Activated naive CD4-positive, alpha-beta T cell treated with anti-CD3 and anti-CD28 coated beads, Interleukin-2, amount 50 U/mL, for 72 hours (primary cell): ENCODE data around the gene SGCE. TPM values are rescaled to one million over a fixed set of nuclear protein-coding genes. Genes with fewer than 3 reads are reported as not detected.
A peak's percentile ranks its signal among the peaks of the same experiment; 100 is the strongest.

Experiments
- ATAC-seq, 2 donors: fragments of 150-1000 bp; cut with Tn5 transposase; 2 replicates each; pipeline ENCODE4 v1.10.0; 2021; ENCODE audit warnings: mild to moderate bottlenecking in 2 of 2, moderate library complexity in 2 of 2
- DNase-seq, 2 donors: peaks; one replicate each; pipeline ENCODE4 v3.0.0; 2021 to 2022; ENCODE audit warnings: low spot score in 2 of 2
- H3K27ac Mint-ChIP-seq, 2 donors: one replicate each; pipeline ENCODE4 v1.8.0; 2022; ENCODE audit warnings: mild to moderate bottlenecking in 2 of 2, mixed read lengths in 2 of 2
- H3K36me3 Mint-ChIP-seq, 2 donors: one replicate each; pipeline ENCODE4 v1.8.0; 2022; ENCODE audit warnings: mixed read lengths in 2 of 2
- H3K9me3 Mint-ChIP-seq, 2 donors: one replicate each; pipeline ENCODE4 v1.8.0; 2022; ENCODE audit warnings: mixed read lengths in 2 of 2
- total RNA-seq, 2 donors: library from RNA; stranded (reverse); gene quantifications; one replicate each; pipeline ENCODE4 v1.2.3, GENCODE V29; 2022

SGCE gene
- total RNA-seq, 2 donors from 2014 or later, result 0.31 to 0.64 TPM

GRCh38 chr7:94666879-94667587 lies 11.1 kb upstream of the SGCE start:
- Mint-ChIP-seq H3K27ac (no peak overlapping the region), H3K9me3 (no peaks in the 10 kb centered on the region), H3K36me3 (peaks cover 0 to 6% of the 10 kb centered on the region in 2 donors)
- DNase-seq, result no peak
- no peak for ATAC-seq

GRCh38 chr7:94665426-94665825 lies 9.5 kb upstream of the SGCE start:
- no peak for ATAC-seq
- H3K27ac Mint-ChIP-seq, result no peak overlapping the region
- no peaks in the 10 kb centered on the region for H3K9me3 Mint-ChIP-seq
- H3K36me3 Mint-ChIP-seq, result peaks cover 0 to 6% of the 10 kb centered on the region in 2 donors
- no peak for DNase-seq

- no peak overlapping the region for H3K27ac Mint-ChIP-seq
- H3K9me3 Mint-ChIP-seq, result no peaks in the 10 kb centered on the region
- ATAC-seq, result no peak
- DNase-seq, result no peak
- peaks cover 0 to 6% of the 10 kb centered on the region in 2 donors for H3K36me3 Mint-ChIP-seq
Observed at GRCh38 chr7:94664023-94664422, 8.1 kb upstream of the SGCE start.

DNA sequence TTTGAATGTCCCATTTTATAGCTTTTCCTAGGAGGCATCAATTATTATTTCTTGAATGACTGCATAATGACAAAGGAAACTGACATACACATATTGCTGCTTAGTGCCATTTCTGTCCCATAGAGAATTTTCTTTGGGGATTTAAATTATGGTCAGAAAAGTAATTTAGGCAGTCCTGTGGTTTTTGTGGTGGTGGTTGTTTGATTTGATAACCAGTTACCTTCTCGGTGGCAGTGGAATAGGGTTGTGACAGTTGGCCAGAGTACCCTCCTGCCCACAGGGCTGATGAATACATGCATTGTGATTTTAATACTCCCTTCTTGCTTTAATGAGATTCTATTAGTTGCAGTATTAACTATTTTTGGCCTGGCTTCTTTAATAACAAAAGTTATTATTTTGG lies 6.6 kb upstream of the SGCE start:
- no peak overlapping the region for H3K27ac Mint-ChIP-seq
- DNase-seq, result no peak
- ATAC-seq, result no peak

DNA sequence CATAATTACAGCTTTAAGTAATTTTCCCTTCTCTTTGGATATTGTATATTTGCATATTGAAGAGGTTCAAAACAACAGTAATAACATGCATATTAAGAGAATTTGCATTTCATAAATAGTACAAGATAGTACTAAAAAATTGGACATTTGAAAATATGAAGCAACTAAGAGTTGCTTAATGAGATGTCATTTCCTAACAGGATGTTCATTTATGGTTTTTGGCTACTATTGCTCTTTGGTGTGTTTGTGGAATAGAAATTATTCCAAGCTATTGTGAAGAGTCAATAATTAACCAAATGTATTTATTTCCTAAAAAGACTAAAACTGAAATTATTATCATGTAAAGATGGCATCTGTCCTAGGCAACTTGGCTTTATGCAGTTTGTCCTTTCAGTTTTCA lies 4.1 kb upstream of the SGCE start:
- Mint-ChIP-seq H3K27ac (no peak overlapping the region), H3K36me3 (peaks cover 5 to 14% of the 10 kb centered on the region in 2 donors), H3K9me3 (peaks cover 0 to 4% of the 10 kb centered on the region in 2 donors)
- ATAC-seq (no peak), DNase-seq (no peak)

More for the DNA sequence above, 6.6 kb upstream of the SGCE start:
- H3K9me3 Mint-ChIP-seq, result peaks cover 0 to under 1% of the 10 kb centered on the region in 2 donors
- peaks cover 0 to 6% of the 10 kb centered on the region in 2 donors for H3K36me3 Mint-ChIP-seq

GRCh38 chr7:94658826-94659225 lies 2.9 kb upstream of the SGCE start:
- Mint-ChIP-seq H3K9me3 (peaks cover 0 to 4% of the 10 kb centered on the region in 2 donors), H3K36me3 (peaks cover 5 to 10% of the 10 kb centered on the region in 2 donors), H3K27ac (no peak overlapping the region)
- no peak for DNase-seq
- ATAC-seq, result no peak

GRCh38 chr7:94657771-94658693 lies 2.1 kb upstream of the SGCE start:
- ATAC-seq, result peak; percentile 86 to 90
- peaks cover 0 to 4% of the 10 kb centered on the region in 2 donors for H3K9me3 Mint-ChIP-seq

DNA sequence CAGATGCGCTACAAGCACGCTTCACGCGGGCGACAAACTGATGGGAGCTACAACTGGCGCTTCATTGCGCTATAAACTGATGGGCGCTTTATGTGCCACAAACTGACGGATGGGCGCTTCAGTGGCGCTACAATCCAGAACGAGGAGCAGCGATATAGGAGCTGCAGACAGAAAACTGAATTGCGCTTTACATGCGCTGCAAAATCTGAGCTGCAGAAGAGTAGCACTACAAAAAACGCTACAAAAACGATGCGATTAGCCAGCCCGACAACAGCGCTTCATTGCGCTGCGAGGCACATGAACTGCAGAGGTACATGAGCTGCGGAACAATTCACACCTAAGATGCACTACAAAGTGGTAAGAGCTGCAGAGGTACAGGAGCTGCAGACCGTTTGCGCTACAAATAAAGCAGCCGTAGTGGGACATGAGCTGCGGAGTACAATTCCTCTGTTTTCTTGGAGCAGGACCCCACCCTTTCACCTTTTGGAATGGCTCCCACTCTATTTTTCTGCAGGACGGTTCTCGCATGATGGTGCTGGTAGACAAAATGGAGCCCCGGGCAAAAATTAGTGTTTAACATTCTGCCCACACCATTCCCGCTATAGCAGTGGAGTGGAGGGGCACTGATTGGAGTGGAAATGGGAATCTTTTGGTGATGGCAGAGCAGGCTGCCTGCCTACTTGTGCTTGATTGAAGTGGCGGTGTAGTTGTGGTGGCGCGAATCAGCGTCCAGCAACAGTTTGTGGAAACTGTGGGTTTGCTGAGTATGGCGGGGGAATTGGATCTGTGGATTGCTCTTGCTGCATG lies 1.2 kb upstream of the SGCE start:
- Mint-ChIP-seq H3K9me3 (peaks cover 0 to 4% of the 10 kb centered on the region in 2 donors), H3K27ac (no peak overlapping the region), H3K36me3 (peaks cover 5 to 8% of the 10 kb centered on the region in 2 donors)
- DNase-seq (peak; percentile 13 to 53), ATAC-seq (no peak)

More at GRCh38 chr7:94657771-94658693, 2.1 kb upstream of the SGCE start:
- Mint-ChIP-seq H3K27ac (no peak overlapping the region), H3K36me3 (peaks cover 5 to 8% of the 10 kb centered on the region in 2 donors)
- DNase-seq, result peak; percentile 90 to 95

GRCh38 chr7:94656658-94656924 lies 658 bp upstream of the SGCE start:
- ATAC-seq, result no peak
- H3K27ac Mint-ChIP-seq, result no peak overlapping the region
- DNase-seq, result no peak
- peaks cover 0 to 4% of the 10 kb centered on the region in 2 donors for H3K9me3 Mint-ChIP-seq
- H3K36me3 Mint-ChIP-seq, result peaks cover 5 to 8% of the 10 kb centered on the region in 2 donors

- no peak for DNase-seq
- H3K36me3 Mint-ChIP-seq, result peaks cover 5 to 8% of the 10 kb centered on the region in 2 donors
- H3K9me3 Mint-ChIP-seq, result peaks cover 0 to 4% of the 10 kb centered on the region in 2 donors
- H3K27ac Mint-ChIP-seq, result no peak overlapping the region
- ATAC-seq, result no peak
Observed at GRCh38 chr7:94655126-94655847, 646 bp downstream of the SGCE start.

GRCh38 chr7:94654783-94655125 lies 1.2 kb downstream of the SGCE start:
- DNase-seq, result no peak
- peaks cover 0 to 4% of the 10 kb centered on the region in 2 donors for H3K9me3 Mint-ChIP-seq
- no peak for ATAC-seq
- H3K27ac Mint-ChIP-seq, result no peak overlapping the region
- peaks cover 5 to 8% of the 10 kb centered on the region in 2 donors for H3K36me3 Mint-ChIP-seq

DNA sequence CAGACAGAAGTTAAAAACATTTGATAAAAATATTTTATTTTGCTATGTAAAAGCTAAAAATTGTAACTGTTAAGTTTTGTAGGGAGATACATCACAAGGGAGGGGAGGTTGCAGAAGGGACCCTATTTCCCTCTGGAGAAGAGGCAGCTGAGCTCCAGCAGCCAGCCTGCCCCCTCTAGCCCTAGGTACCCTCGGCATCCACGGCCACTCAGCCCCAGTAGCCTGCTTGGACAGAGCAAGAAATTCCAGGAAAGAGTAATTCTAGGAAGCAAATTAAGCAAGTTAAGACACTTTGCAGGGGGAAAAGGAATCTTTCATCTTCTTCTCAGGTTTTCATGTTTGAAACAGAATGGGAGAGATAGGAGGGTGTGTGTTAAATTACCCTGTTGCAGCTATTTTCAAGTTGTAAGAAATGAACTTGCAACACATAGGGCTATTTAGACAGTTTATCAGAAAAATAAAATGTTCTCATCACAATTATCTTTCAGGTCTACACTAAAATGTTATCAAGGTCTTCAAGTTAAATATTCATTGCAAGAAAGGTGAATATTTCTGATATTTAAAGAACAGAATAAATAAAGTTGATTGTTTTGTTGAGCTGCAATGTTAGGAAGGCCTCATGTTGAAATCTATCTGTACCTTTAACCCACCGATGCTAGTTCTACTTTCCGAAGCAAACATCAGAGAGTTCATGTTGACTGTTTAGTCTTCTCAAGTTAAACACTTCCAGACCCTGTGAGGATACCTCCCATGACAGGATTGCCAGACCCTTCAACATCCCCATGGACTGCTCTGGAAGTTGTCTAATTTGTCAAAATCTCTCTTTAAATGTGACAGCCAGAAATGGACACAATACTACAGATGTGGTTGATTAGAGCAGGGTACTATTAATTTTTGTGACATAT lies 5.5 kb downstream of the SGCE start:
- no peaks in the 10 kb centered on the region for H3K9me3 Mint-ChIP-seq
- H3K36me3 Mint-ChIP-seq, result peaks cover 0 to 3% of the 10 kb centered on the region in 2 donors
- H3K27ac Mint-ChIP-seq, result no peak overlapping the region
- ATAC-seq (no peak), DNase-seq (no peak)

GRCh38 chr7:94649450-94649849 lies 6.5 kb downstream of the SGCE start:
- ATAC-seq, result peak in 1 of 2 donors; percentile 63
- H3K36me3 Mint-ChIP-seq, result no peaks in the 10 kb centered on the region

DNA sequence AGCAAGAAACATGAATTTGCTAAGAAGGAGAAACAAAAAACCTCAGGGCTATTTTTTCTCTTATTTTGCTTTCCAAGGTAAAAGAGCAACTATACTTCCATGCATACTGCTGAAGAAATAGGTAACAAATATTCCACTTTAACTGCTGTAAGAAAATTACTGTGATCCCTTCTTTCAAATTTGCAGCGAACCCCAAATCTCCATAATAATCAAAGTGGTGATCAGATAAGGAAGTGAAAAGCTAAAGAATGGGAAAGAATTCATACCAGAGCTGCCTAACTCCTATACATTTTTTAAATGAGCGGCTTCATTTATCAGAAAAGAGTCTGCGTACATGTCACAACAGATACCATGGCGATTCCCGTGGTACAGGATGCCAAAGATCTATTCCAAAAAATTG lies 7.2 kb downstream of the SGCE start:
- ATAC-seq, result no peak
- Mint-ChIP-seq H3K36me3 (no peaks in the 10 kb centered on the region), H3K9me3 (no peaks in the 10 kb centered on the region), H3K27ac (no peak overlapping the region)
- no peak for DNase-seq

More at GRCh38 chr7:94649450-94649849, 6.5 kb downstream of the SGCE start:
- Mint-ChIP-seq H3K9me3 (no peaks in the 10 kb centered on the region), H3K27ac (no peak overlapping the region)
- DNase-seq, result no peak

DNA sequence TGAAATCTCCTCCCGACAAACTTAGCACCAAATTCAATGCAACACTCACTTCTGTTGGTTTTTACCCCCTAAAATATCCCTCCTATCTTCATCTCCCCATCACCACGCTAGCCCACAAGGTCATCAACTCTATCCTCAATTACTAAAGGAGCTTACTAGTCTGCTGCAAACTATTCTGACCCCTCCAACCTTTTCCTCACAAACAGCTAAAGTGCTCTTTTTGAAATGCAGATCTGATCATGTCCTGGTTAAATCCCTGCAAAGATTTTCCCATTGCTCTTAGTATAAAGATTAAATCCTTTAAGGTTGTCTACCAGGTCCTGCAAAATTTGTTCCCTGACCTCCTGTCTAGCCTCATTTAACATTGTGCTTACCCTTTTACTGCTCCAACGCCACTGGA lies 8.6 kb downstream of the SGCE start:
- DNase-seq (no peak), ATAC-seq (no peak)
- H3K36me3 Mint-ChIP-seq, result no peaks in the 10 kb centered on the region
- no peak overlapping the region for H3K27ac Mint-ChIP-seq
- no peaks in the 10 kb centered on the region for H3K9me3 Mint-ChIP-seq
